MM.1S (cell line): ENCODE results near the gene EOMES.
"Not testable (repeated sequence)": the region's sequence is repeated elsewhere in the genome, so short reads cannot be mapped to it uniquely, and the experiment has no call there.

Experiments
- DNase-seq: peaks from one replicate; pipeline ENCODE4 v3.0.0-alpha.2; 2015
- H2AFZ ChIP-seq: fragments of 300-600 bp; sonication (generic); 2 replicates; pipeline ENCODE4 v1.6.0; 2016; ENCODE audit warnings: antibody characterized with exemption, low read length
- H3F3A ChIP-seq: fragments of 300-600 bp; sonication (generic); 2 replicates; pipeline ENCODE4 v1.6.1; 2016; ENCODE audit warnings: mild to moderate bottlenecking, antibody characterized with exemption, low read length, moderate library complexity, mixed read lengths; ENCODE audit not compliant: insufficient read depth
- H3K27ac ChIP-seq: fragments of 300-600 bp; sonication (generic); 2 replicates; pipeline ENCODE4 v1.5.1; 2016; ENCODE audit warnings: mild to moderate bottlenecking, low read length
- H3K27me3 ChIP-seq: fragments of 300-600 bp; sonication (generic); replicated peaks from 2 replicates; pipeline ENCODE4 v1.6.0; 2016; ENCODE audit warnings: low read length; ENCODE audit not compliant: insufficient read depth
- H3K36me3 ChIP-seq: fragments of 300-600 bp; sonication (generic); replicated peaks from 2 replicates; pipeline ENCODE4 v1.6.1; 2016; ENCODE audit warnings: mild to moderate bottlenecking, low read length, mixed read lengths; ENCODE audit not compliant: insufficient read depth
- H3K4me1 ChIP-seq: fragments of 300-600 bp; sonication (generic); 2 replicates; pipeline ENCODE4 v1.6.1; 2016; ENCODE audit warnings: low read length, mixed read lengths
- H3K4me2 ChIP-seq: fragments of 300-600 bp; sonication (generic); 2 replicates; pipeline ENCODE4 v1.6.0; 2016; ENCODE audit warnings: low read depth, low read length
- H3K4me3 ChIP-seq: fragments of 300-600 bp; sonication (generic); 2 replicates; pipeline ENCODE4 v1.5.1; 2016; ENCODE audit warnings: low read length, mixed read lengths
- H3K79me2 ChIP-seq: fragments of 300-600 bp; sonication (generic); 2 replicates; pipeline ENCODE4 v1.6.1; 2016; ENCODE audit warnings: mixed run types, low read length, mixed read lengths
- H3K9ac ChIP-seq: fragments of 300-600 bp; sonication (generic); 2 replicates; pipeline ENCODE4 v1.6.1; 2016; ENCODE audit warnings: low read length, mixed read lengths
- H3K9me2 ChIP-seq: fragments of 300-600 bp; sonication (generic); replicated peaks from 2 replicates; pipeline ENCODE4 v1.6.1; 2016; ENCODE audit warnings: mild to moderate bottlenecking, low read length, mixed read lengths; ENCODE audit not compliant: insufficient read depth
- H3K9me3 ChIP-seq: fragments of 300-600 bp; sonication (generic); replicated peaks from 2 replicates; pipeline ENCODE4 v1.6.1; 2016; ENCODE audit warnings: mild to moderate bottlenecking, low read length, mixed read lengths; ENCODE audit not compliant: insufficient read depth
- H4K20me1 ChIP-seq: fragments of 300-600 bp; sonication (generic); 2 replicates; pipeline ENCODE4 v1.6.1; 2016; ENCODE audit warnings: mild to moderate bottlenecking, low read length, moderate library complexity, mixed read lengths; ENCODE audit not compliant: insufficient read depth
- CTCF ChIP-seq: fragments of 300-600 bp; sonication (generic); IDR thresholded peaks from 2 replicates; pipeline ENCODE4 v1.5.1; 2016; ENCODE audit warnings: antibody characterized with exemption, low read length, mixed read lengths
- EZH2 ChIP-seq: fragments of 300-600 bp; sonication (generic); optimal IDR thresholded peaks from 2 replicates; pipeline ENCODE3; 2017; ENCODE audit warnings: low read depth, mild to moderate bottlenecking, antibody characterized with exemption, low read length, mixed read lengths
- EZH2phosphoT487 ChIP-seq: fragments of 300-600 bp; sonication (generic); IDR thresholded peaks from 2 replicates; pipeline ENCODE4 v1.6.1; 2018; ENCODE audit warnings: antibody characterized with exemption, low read length

Gene EOMES

GRCh38 chr3:27721717-27722564 lies at the start of gene EOMES:
Gene EOMES (minus strand): TSS chr3:27722323. CDS start chr3:27722294, 29 bp downstream.
- Histone ChIP-seq H3K9me3 (no peaks in the 10 kb centered on the region), H3K4me3 (peak within 1 kb of the TSS; percentile 60), H2AFZ (peak within 1 kb of the TSS; percentile 51; the same call in 1 of the 2 replicates), H3K36me3 (no peaks in the 10 kb centered on the region), H3K79me2 (no peaks in the 10 kb centered on the region), H3K27ac (no peak within 1 kb of the TSS), H3K9ac (no peak within 1 kb of the TSS), H3K9me2 (no peaks in the 10 kb centered on the region), H4K20me1 (no peaks in the 10 kb centered on the region), H3K27me3 (no peaks in the 10 kb centered on the region), H3K4me2 (peak within 1 kb of the TSS; percentile 63; the same call in 1 of the 2 replicates), H3K4me1 (no peaks in the 10 kb centered on the region), H3F3A (no peaks in the 10 kb centered on the region)
- TF ChIP-seq CTCF (0 out of 2 replicates have a peak, but pooled peaks have one; percentile 37), EZH2phosphoT487 (no peak), EZH2 (no peak)
- peak; percentile 68 for DNase-seq

GRCh38 chr3:27770384-27770783 lies 48.3 kb upstream of the EOMES start:
- not testable (repeated sequence) for H3F3A ChIP-seq, H3K36me3 ChIP-seq, H3K79me2 ChIP-seq, H3K9me2 ChIP-seq, DNase-seq, H3K27ac ChIP-seq, H3K4me2 ChIP-seq, H3K9ac ChIP-seq, H3K4me3 ChIP-seq, H2AFZ ChIP-seq, H4K20me1 ChIP-seq, H3K27me3 ChIP-seq, H3K4me1 ChIP-seq, H3K9me3 ChIP-seq

- H3K9me3 ChIP-seq, result no peaks in the 10 kb centered on the region
- H3K79me2 ChIP-seq, result no peaks in the 10 kb centered on the region
- H3K36me3 ChIP-seq, result no peaks in the 10 kb centered on the region
- no peak overlapping the region for H3K27ac ChIP-seq
- H3K4me2 ChIP-seq, result no peak overlapping the region
- no peaks in the 10 kb centered on the region for H3F3A ChIP-seq
- no peak overlapping the region for H2AFZ ChIP-seq
- no peaks in the 10 kb centered on the region for H3K27me3 ChIP-seq
- TF ChIP-seq EZH2 (no peak), EZH2phosphoT487 (no peak), CTCF (no peak)
- H3K4me1 ChIP-seq, result no peaks in the 10 kb centered on the region
- DNase-seq, result no peak
- no peak overlapping the region for H3K9ac ChIP-seq
- H4K20me1 ChIP-seq, result no peaks in the 10 kb centered on the region
- no peaks in the 10 kb centered on the region for H3K9me2 ChIP-seq
- H3K4me3 ChIP-seq, result no peak overlapping the region
Observed at GRCh38 chr3:27767000-27767399, 44.9 kb upstream of the EOMES start.

GRCh38 chr3:27758083-27758482 lies 36.0 kb upstream of the EOMES start:
- Histone ChIP-seq H2AFZ (no peak overlapping the region), H3K36me3 (no peaks in the 10 kb centered on the region), H3K4me3 (no peak overlapping the region), H4K20me1 (no peaks in the 10 kb centered on the region), H3K4me2 (no peak overlapping the region), H3K9me2 (no peaks in the 10 kb centered on the region), H3K4me1 (no peaks in the 10 kb centered on the region), H3F3A (no peaks in the 10 kb centered on the region), H3K9me3 (no peaks in the 10 kb centered on the region), H3K27ac (no peak overlapping the region), H3K27me3 (no peaks in the 10 kb centered on the region), H3K9ac (no peak overlapping the region), H3K79me2 (no peaks in the 10 kb centered on the region)
- DNase-seq, result no peak
- TF ChIP-seq EZH2, result no peak
- no peak for TF ChIP-seq CTCF
- TF ChIP-seq EZH2phosphoT487, result no peak
